IPS-20b (cell line): ENCODE measurements around the gene FAM83F.
"Not testable (repeated sequence)": the region's sequence is repeated elsewhere in the genome, so short reads cannot be mapped to it uniquely, and the experiment has no call there.

Experiments used
- H3K27ac ChIP-seq: one replicate; pipeline ENCODE4 v1.5.1; 2013; ENCODE audit warnings: low read length
- H3K27me3 ChIP-seq: 2 replicates; pipeline ENCODE4 v1.6.1; 2013; ENCODE audit warnings: mild to moderate bottlenecking, low read length, inconsistent platforms; ENCODE audit not compliant: insufficient read depth
- H3K36me3 ChIP-seq: 2 replicates; pipeline ENCODE4 v1.6.1; 2013; ENCODE audit warnings: low read depth, mild to moderate bottlenecking, inconsistent platforms, low read length, moderate library complexity; ENCODE audit not compliant: insufficient read depth
- H3K4me1 ChIP-seq: 2 replicates; pipeline ENCODE4 v1.6.1; 2013; ENCODE audit warnings: mild to moderate bottlenecking, control low read depth, inconsistent platforms, low read length, moderate library complexity; ENCODE audit not compliant: insufficient read depth
- H3K4me3 ChIP-seq: 2 replicates; pipeline ENCODE4 v1.5.1; 2013; ENCODE audit warnings: mild to moderate bottlenecking, low read length, inconsistent platforms
- H3K9ac ChIP-seq: 2 replicates; pipeline ENCODE4 v1.6.1; 2013; ENCODE audit warnings: low read depth, mild to moderate bottlenecking, inconsistent platforms, low read length, moderate library complexity
- H3K9me3 ChIP-seq: 2 replicates; pipeline ENCODE4 v1.6.1; 2013; ENCODE audit warnings: mild to moderate bottlenecking, low read depth, low read length, inconsistent platforms; ENCODE audit not compliant: insufficient read depth

Gene FAM83F

GRCh38 chr22:40023341-40023841 is 28.6 kb downstream of the FAM83F start:
- Histone ChIP-seq H3K36me3 (peaks cover 34% of the 10 kb centered on the region), H3K4me1 (peaks cover 4% of the 10 kb centered on the region; the same call in 1 of the 2 replicates), H3K27me3 (no peaks in the 10 kb centered on the region), H3K4me3 (no peak overlapping the region), H3K9ac (no peak overlapping the region), H3K9me3 (no peaks in the 10 kb centered on the region), H3K27ac (no peak overlapping the region)

- peaks cover 4% of the 10 kb centered on the region; the same call in 1 of the 2 replicates for H3K4me1 ChIP-seq
- H3K4me3 ChIP-seq: no peak overlapping the region
- H3K27me3 ChIP-seq: no peaks in the 10 kb centered on the region
- no peaks in the 10 kb centered on the region for H3K9me3 ChIP-seq
- peaks cover 28% of the 10 kb centered on the region for H3K36me3 ChIP-seq
- H3K9ac ChIP-seq: no peak overlapping the region
- H3K27ac ChIP-seq: no peak overlapping the region
Measured at GRCh38 chr22:40024201-40025061, 29.7 kb downstream of the FAM83F start.

- H3K9me3 ChIP-seq, H3K4me1 ChIP-seq, H3K27me3 ChIP-seq, H3K4me3 ChIP-seq, H3K27ac ChIP-seq, H3K9ac ChIP-seq: not testable (repeated sequence)
- H3K36me3 ChIP-seq: peaks cover 22% of the 10 kb centered on the region
Measured at GRCh38 chr22:40025062-40025379, 30.3 kb downstream of the FAM83F start.

- Histone ChIP-seq H3K36me3 (peaks cover 14% of the 10 kb centered on the region; the same call in 1 of the 2 replicates), H3K4me3 (no peak overlapping the region), H3K9ac (no peak overlapping the region), H3K4me1 (peaks cover 8% of the 10 kb centered on the region; the same call in 1 of the 2 replicates), H3K9me3 (no peaks in the 10 kb centered on the region), H3K27ac (no peak overlapping the region), H3K27me3 (no peaks in the 10 kb centered on the region)
Measured at GRCh38 chr22:40025856-40026255, 31.1 kb downstream of the FAM83F start.

- Histone ChIP-seq H3K27ac (no peak overlapping the region), H3K4me1 (peaks cover 8% of the 10 kb centered on the region; the same call in 1 of the 2 replicates)
Measured at GRCh38 chr22:40026641-40027040, 31.9 kb downstream of the FAM83F start.

DNA sequence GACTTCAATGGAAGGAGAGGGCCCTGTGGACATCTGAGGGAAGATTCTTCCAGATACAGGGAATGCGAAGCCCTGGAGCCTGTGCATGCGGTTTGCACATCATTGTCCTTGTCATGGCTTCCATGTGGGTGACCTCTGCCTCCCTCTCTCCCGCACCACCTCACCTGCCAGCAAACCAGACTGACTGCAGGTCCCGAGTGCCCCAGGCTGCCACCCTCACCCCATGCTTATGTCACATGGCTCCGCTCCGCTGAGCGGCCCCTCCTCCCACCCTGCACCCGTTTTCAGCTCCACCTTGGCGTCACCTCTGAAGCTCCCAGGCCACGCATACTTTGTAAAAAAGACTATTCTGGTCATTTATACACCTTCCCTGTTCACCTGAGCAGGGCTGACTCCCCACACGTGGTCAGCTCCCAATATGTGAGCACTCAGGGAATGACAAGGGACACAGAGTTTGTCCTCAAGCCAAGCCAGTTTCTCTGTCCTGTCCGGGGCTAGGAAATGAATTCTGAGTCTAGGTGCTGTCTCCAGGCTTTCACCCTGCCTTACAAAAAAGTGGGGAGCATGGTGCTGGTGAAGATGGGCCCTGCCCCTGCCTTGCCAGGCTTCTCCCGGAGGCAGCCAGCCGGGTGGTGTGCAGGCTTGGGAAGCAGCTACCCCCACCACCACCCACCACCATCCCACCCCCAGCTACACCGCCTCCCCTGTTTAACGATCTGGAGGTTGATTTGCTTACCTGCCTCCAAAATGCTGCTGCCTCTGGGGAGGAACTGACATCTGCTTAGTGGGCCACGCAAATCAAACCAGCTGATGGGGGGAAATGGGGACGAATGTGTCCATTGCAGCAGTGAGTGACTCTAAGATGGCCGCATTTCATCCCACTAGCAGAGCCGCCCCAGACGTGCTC is 32.7 kb downstream of the FAM83F start:
- H3K9me3 ChIP-seq: no peaks in the 10 kb centered on the region
- no peaks in the 10 kb centered on the region; the same call in 1 of the 2 replicates for H3K36me3 ChIP-seq
- H3K27me3 ChIP-seq: no peaks in the 10 kb centered on the region
- H3K9ac ChIP-seq: no peak overlapping the region
- H3K4me3 ChIP-seq: no peak overlapping the region
- no peak overlapping the region for H3K27ac ChIP-seq
- H3K4me1 ChIP-seq: peaks cover 8% of the 10 kb centered on the region; the same call in 1 of the 2 replicates

More at GRCh38 chr22:40026641-40027040, 31.9 kb downstream of the FAM83F start:
- H3K4me3 ChIP-seq: no peak overlapping the region
- no peak overlapping the region for H3K9ac ChIP-seq
- no peaks in the 10 kb centered on the region for H3K27me3 ChIP-seq
- no peaks in the 10 kb centered on the region for H3K9me3 ChIP-seq
- peaks cover 8% of the 10 kb centered on the region; the same call in 1 of the 2 replicates for H3K36me3 ChIP-seq

- Histone ChIP-seq H3K9ac (no peak overlapping the region), H3K36me3 (no peaks in the 10 kb centered on the region), H3K27ac (no peak overlapping the region), H3K4me3 (no peak overlapping the region), H3K9me3 (no peaks in the 10 kb centered on the region), H3K4me1 (peaks cover 8% of the 10 kb centered on the region; the same call in 1 of the 2 replicates), H3K27me3 (no peaks in the 10 kb centered on the region)
Measured at GRCh38 chr22:40028098-40028425, 33.3 kb downstream of the FAM83F start.

DNA sequence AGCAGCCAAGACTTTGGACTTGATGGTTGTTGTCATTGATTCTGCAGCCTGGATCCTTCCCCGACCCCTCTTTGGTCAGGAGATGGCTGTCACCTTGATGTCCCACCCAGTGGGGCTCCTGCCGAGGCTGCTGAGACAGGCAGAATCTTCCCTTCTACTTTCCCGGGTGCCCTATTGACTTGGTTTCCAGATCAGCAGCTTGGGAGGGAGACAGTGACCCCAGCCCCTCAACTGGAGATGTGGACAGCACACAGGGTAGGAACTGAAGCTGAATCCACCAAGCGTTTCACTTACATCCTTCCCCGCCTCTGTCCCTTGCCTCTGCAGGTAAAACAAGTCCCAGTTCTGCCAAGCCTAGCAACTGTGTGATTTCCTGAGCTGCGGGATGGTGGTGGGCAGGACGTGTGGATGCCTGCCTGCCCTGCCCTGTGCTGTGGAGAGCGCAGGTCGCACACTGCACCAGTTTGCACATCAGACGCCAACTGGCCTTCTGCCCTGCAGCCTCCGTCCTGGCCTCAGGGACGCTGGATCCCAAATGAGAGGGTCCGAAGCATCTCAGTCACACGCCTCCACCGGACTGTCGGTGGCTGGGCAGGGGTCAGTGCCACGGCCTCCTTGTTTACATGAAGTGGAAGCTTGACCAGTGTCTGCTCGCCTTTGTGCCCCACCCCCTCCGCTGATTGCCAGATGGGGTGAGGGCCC is 34.6 kb downstream of the FAM83F start:
- H3K27me3 ChIP-seq: no peaks in the 10 kb centered on the region
- H3K27ac ChIP-seq: no peak overlapping the region
- no peaks in the 10 kb centered on the region for H3K36me3 ChIP-seq
- no peaks in the 10 kb centered on the region for H3K9me3 ChIP-seq
- H3K4me3 ChIP-seq: no peak overlapping the region
- H3K4me1 ChIP-seq: peaks cover 8% of the 10 kb centered on the region; the same call in 1 of the 2 replicates
- no peak overlapping the region for H3K9ac ChIP-seq

- H3K9me3 ChIP-seq: no peaks in the 10 kb centered on the region
- no peaks in the 10 kb centered on the region for H3K27me3 ChIP-seq
Measured at GRCh38 chr22:40030026-40030757, 35.4 kb downstream of the FAM83F start.

GRCh38 chr22:40030758-40031095 is 36.0 kb downstream of the FAM83F start:
- Histone ChIP-seq H3K9ac (peak overlapping the region; percentile 52; the same call in 1 of the 2 replicates), H3K27me3 (no peaks in the 10 kb centered on the region), H3K4me1 (peaks cover 4% of the 10 kb centered on the region; the same call in 1 of the 2 replicates), H3K36me3 (no peaks in the 10 kb centered on the region), H3K27ac (peak overlapping the region; percentile 13), H3K9me3 (no peaks in the 10 kb centered on the region), H3K4me3 (no peak overlapping the region)

More at GRCh38 chr22:40030026-40030757, 35.4 kb downstream of the FAM83F start:
- H3K4me3 ChIP-seq: no peak overlapping the region
- H3K36me3 ChIP-seq: no peaks in the 10 kb centered on the region
- H3K9ac ChIP-seq: peak overlapping the region; percentile 52; the same call in 1 of the 2 replicates
- peaks cover 4% of the 10 kb centered on the region; the same call in 1 of the 2 replicates for H3K4me1 ChIP-seq
- peak overlapping the region; percentile 13 for H3K27ac ChIP-seq
